ENCODE measurements around the gene NTRK2.

NTRK2 gene

DNA sequence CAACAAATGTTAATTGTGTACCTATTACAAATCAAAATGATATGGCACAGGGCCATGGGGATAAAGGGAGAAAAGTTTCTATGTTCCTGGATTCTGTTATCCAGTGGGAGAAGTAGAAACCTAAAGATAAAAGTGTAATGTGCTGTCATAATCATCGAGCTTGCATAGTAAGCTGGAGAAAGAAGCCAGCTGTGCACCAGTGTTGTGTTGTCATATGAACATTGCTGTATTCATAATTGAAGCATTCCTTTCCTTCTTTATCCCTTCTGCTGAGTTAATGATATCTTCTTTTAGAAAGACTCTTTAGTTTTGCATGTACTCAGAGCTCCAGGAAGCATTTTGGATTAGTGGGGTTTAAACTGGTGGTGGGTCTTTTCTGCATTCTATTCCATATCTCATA lies 39.5 kb downstream of the NTRK2 start:
- no peak for TF ChIP-seq RARB (CRISPR knock-in tag; IDR thresholded peaks at IDR 0.05)
- TF ChIP-seq ZNF8 (CRISPR knock-in tag; IDR thresholded peaks at IDR 0.05): no peak
- TF ChIP-seq ZFP30 (CRISPR knock-in tag; IDR thresholded peaks at IDR 0.05): no peak
- TF ChIP-seq, protein P1, sequence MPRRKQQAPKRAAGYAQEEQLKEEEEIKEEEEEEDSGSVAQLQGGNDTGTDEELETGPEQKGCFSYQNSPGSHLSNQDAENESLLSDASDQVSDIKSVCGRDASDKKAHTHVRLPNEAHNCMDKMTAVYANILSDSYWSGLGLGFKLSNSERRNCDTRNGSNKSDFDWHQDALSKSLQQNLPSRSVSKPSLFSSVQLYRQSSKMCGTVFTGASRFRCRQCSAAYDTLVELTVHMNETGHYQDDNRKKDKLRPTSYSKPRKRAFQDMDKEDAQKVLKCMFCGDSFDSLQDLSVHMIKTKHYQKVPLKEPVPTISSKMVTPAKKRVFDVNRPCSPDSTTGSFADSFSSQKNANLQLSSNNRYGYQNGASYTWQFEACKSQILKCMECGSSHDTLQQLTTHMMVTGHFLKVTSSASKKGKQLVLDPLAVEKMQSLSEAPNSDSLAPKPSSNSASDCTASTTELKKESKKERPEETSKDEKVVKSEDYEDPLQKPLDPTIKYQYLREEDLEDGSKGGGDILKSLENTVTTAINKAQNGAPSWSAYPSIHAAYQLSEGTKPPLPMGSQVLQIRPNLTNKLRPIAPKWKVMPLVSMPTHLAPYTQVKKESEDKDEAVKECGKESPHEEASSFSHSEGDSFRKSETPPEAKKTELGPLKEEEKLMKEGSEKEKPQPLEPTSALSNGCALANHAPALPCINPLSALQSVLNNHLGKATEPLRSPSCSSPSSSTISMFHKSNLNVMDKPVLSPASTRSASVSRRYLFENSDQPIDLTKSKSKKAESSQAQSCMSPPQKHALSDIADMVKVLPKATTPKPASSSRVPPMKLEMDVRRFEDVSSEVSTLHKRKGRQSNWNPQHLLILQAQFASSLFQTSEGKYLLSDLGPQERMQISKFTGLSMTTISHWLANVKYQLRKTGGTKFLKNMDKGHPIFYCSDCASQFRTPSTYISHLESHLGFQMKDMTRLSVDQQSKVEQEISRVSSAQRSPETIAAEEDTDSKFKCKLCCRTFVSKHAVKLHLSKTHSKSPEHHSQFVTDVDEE (CRISPR knock-in tag; IDR thresholded peaks at IDR 0.05): no peak
- no peak for TF ChIP-seq ZFP3 (CRISPR knock-in tag; IDR thresholded peaks at IDR 0.05)
- no peak for TF ChIP-seq SNAI2 (CRISPR knock-in tag; IDR thresholded peaks at IDR 0.05)
- TF ChIP-seq ESRRG (CRISPR knock-in tag; IDR thresholded peaks at IDR 0.05): no peak
- TF ChIP-seq CSDC2 (CRISPR knock-in tag; IDR thresholded peaks at IDR 0.05): no peak
- no peak for TF ChIP-seq TCF4 (CRISPR knock-in tag; IDR thresholded peaks at IDR 0.05; ENCODE audit: borderline replicate concordance)
- no peak for TF ChIP-seq PPARA (CRISPR knock-in tag; IDR thresholded peaks at IDR 0.05; ENCODE audit: borderline replicate concordance)
- TF ChIP-seq ZNF565 (CRISPR knock-in tag; conservative IDR thresholded peaks at IDR 0.05; ENCODE audit: low read depth): no peak
- no peak for TF ChIP-seq TOX (CRISPR knock-in tag; IDR thresholded peaks at IDR 0.05; ENCODE audit: borderline replicate concordance)
- TF ChIP-seq, protein P2, sequence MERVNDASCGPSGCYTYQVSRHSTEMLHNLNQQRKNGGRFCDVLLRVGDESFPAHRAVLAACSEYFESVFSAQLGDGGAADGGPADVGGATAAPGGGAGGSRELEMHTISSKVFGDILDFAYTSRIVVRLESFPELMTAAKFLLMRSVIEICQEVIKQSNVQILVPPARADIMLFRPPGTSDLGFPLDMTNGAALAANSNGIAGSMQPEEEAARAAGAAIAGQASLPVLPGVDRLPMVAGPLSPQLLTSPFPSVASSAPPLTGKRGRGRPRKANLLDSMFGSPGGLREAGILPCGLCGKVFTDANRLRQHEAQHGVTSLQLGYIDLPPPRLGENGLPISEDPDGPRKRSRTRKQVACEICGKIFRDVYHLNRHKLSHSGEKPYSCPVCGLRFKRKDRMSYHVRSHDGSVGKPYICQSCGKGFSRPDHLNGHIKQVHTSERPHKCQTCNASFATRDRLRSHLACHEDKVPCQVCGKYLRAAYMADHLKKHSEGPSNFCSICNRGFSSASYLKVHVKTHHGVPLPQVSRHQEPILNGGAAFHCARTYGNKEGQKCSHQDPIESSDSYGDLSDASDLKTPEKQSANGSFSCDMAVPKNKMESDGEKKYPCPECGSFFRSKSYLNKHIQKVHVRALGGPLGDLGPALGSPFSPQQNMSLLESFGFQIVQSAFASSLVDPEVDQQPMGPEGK (CRISPR knock-in tag; IDR thresholded peaks at IDR 0.05; ENCODE audit: borderline replicate concordance): no peak
- no peak for TF ChIP-seq BACH2 (CRISPR knock-in tag; IDR thresholded peaks at IDR 0.05; ENCODE audit: borderline replicate concordance)
- no peak for TF ChIP-seq ARNTL (CRISPR knock-in tag; IDR thresholded peaks at IDR 0.05; ENCODE audit: borderline replicate concordance, low read depth)
- no peak for ATAC-seq

DNA sequence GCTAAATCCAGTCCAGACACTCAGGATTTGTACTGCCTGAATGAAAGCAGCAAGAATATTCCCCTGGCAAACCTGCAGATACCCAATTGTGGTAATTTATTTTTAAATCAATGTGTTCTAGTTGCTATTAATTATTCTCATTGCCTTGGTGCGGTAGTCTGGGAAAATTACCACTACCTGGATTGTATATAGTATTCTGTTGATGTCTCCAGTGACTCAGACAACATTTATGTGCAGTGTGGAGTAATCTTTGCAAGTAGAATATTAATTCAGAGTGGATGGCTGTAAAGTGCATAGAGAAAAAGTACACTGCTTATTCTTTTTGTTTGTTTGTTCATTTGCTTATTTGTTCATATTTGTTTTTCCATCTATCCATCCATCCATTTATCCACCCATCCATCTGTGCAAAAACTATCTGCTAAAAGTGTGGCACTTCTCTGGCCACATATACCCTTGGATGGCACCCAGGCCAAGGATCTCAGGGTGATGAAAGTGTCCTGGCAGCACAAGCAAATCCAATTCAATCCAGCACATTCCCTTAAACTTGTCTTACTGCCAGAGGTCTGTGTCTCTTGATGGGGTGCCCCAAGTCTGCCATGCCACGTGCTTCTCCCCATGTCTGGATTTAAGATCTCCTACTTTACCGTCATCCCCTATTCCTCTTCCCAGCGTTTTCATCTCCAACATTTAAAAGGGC lies 41.3 kb downstream of the NTRK2 start:
- TF ChIP-seq TCF4 (CRISPR knock-in tag; IDR thresholded peaks at IDR 0.05; ENCODE audit: borderline replicate concordance) (no peak), ESRRG (CRISPR knock-in tag; IDR thresholded peaks at IDR 0.05) (no peak), PPARA (CRISPR knock-in tag; IDR thresholded peaks at IDR 0.05; ENCODE audit: borderline replicate concordance) (no peak), RARB (CRISPR knock-in tag; IDR thresholded peaks at IDR 0.05) (no peak), ISL1 (CRISPR knock-in tag; IDR thresholded peaks at IDR 0.05) (no peak), ZFP30 (CRISPR knock-in tag; IDR thresholded peaks at IDR 0.05) (no peak), SNAI2 (CRISPR knock-in tag; IDR thresholded peaks at IDR 0.05) (no peak), TOX (CRISPR knock-in tag; IDR thresholded peaks at IDR 0.05; ENCODE audit: borderline replicate concordance) (no peak)
- TF ChIP-seq, protein P3, sequence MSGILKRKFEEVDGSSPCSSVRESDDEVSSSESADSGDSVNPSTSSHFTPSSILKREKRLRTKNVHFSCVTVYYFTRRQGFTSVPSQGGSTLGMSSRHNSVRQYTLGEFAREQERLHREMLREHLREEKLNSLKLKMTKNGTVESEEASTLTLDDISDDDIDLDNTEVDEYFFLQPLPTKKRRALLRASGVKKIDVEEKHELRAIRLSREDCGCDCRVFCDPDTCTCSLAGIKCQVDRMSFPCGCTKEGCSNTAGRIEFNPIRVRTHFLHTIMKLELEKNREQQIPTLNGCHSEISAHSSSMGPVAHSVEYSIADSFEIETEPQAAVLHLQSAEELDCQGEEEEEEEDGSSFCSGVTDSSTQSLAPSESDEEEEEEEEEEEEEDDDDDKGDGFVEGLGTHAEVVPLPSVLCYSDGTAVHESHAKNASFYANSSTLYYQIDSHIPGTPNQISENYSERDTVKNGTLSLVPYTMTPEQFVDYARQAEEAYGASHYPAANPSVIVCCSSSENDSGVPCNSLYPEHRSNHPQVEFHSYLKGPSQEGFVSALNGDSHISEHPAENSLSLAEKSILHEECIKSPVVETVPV (CRISPR knock-in tag; IDR thresholded peaks at IDR 0.05): no peak
- TF ChIP-seq, protein P1 (CRISPR knock-in tag; IDR thresholded peaks at IDR 0.05): no peak
- ATAC-seq: no peak

DNA sequence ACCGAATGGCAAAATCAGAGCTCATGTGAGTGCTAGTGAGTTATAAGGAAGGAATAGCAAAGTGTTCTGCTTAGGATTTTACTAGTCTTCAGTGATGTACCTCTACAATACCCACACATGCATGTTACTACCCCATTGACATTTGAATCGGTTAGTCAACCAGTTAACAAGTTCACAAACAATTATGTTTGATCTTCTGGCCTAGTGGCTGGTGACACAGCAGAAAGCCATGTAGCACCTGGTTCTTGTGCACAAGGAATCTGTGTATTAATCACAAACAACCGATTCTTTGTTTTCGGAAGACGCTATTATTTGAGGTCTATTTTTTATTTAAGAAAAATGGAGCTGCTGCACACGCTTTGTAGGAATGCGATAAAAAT lies 41.9 kb downstream of the NTRK2 start:
- TF ChIP-seq ARNTL (CRISPR knock-in tag; IDR thresholded peaks at IDR 0.05; ENCODE audit: borderline replicate concordance, low read depth): no peak
- no peak for TF ChIP-seq ZC3H10 (CRISPR knock-in tag; IDR thresholded peaks at IDR 0.05)
- TF ChIP-seq, protein P4, sequence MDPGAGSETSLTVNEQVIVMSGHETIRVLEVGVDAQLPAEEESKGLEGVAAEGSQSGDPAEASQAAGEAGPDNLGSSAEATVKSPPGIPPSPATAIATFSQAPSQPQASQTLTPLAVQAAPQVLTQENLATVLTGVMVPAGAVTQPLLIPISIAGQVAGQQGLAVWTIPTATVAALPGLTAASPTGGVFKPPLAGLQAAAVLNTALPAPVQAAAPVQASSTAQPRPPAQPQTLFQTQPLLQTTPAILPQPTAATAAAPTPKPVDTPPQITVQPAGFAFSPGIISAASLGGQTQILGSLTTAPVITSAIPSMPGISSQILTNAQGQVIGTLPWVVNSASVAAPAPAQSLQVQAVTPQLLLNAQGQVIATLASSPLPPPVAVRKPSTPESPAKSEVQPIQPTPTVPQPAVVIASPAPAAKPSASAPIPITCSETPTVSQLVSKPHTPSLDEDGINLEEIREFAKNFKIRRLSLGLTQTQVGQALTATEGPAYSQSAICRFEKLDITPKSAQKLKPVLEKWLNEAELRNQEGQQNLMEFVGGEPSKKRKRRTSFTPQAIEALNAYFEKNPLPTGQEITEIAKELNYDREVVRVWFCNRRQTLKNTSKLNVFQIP (CRISPR knock-in tag; IDR thresholded peaks at IDR 0.05; ENCODE audit: borderline replicate concordance, low read depth): no peak
- TF ChIP-seq BACH2 (CRISPR knock-in tag; IDR thresholded peaks at IDR 0.05; ENCODE audit: borderline replicate concordance): no peak
- TF ChIP-seq, protein P3 (CRISPR knock-in tag; IDR thresholded peaks at IDR 0.05): no peak
- ATAC-seq: no peak
